Ovary (tissue), 3 donors: Measurements from ENCODE around the gene PPM1H.

Experiments
- CTCF ChIP-seq, 3 donors: fragments of 450-650 bp in 2 of 3; fragments of 200-600 bp in 1 of 3; IDR thresholded peaks; one replicate each; pipeline versions ENCODE4 v1.5.1 to v1.8.0; 2016 to 2022; ENCODE audit warnings: antibody characterized with exemption in 3 of 3, mild to moderate bottlenecking in 1 of 3
- POLR2A ChIP-seq: fragments of 450-650 bp; IDR thresholded peaks from one replicate; pipeline ENCODE4 v1.6.1; 2017; ENCODE audit warnings: antibody characterized with exemption, mild to moderate bottlenecking, moderate library complexity
- donor health status: DM: no; HTN: no; CAD: no.

DNA sequence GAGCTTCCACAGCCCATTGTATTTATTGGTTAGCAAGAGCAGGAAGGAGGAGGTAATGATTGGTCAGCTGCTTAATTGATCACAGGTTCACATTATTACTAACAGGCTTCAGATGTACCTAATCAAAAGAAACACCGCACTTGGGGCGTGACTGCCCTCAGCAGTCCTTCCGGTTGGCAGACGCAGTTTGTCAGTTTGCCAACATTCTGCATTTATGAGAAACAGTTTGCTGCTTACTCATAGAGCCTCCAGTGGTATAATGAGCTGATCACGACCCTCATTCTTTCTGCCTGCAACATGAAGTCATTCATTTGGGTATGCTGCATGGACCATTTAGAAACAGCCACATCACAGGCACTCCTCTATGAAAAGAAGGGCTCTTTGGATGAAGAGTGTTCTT is 42.5 kb upstream of the PPM1H start:
- TF ChIP-seq POLR2A (no peak), CTCF (IDR thresholded peaks at IDR 0.05) (no peak)
